ENCODE data around the gene ANAPC2.

ANAPC2 gene

GRCh38 chr9:137172901-137173795 lies 15.2 kb downstream of the ANAPC2 start:
- peak in 1 of 2 experiments; percentile 49 for DNase-seq

GRCh38 chr9:137171149-137171900 lies 17.0 kb downstream of the ANAPC2 start:
- DNase-seq: no peak

GRCh38 chr9:137170486-137171148 lies 17.7 kb downstream of the ANAPC2 start:
- no peak for DNase-seq

- DNase-seq: no peak
Measured at GRCh38 chr9:137169896-137170358, 18.4 kb downstream of the ANAPC2 start, which contains the start of gene LRRC26. LRRC26 (minus strand) TSS chr9:137170051; CDS start chr9:137169943, 108 bp downstream.

- peak; percentile 47 to 89 for DNase-seq
Measured at GRCh38 chr9:137168904-137169856, 19.2 kb downstream of the ANAPC2 start.

- DNase-seq: peak in 1 of 2 experiments; percentile 55
Measured at GRCh38 chr9:137168573-137168903, 19.8 kb downstream of the ANAPC2 start.

- DNase-seq: peak in 1 of 2 experiments; percentile 56
Measured at GRCh38 chr9:137167747-137168572, 20.4 kb downstream of the ANAPC2 start.

- peak in 1 of 2 experiments; percentile 31 for DNase-seq
Measured at GRCh38 chr9:137167277-137167746, 21.0 kb downstream of the ANAPC2 start.

- no peak for DNase-seq
Measured at GRCh38 chr9:137166380-137167229, 21.8 kb downstream of the ANAPC2 start.

- no peak for DNase-seq
Measured at GRCh38 chr9:137165250-137165836, 23.0 kb downstream of the ANAPC2 start.

GRCh38 chr9:137164370-137165249 lies 23.8 kb downstream of the ANAPC2 start:
- no peak for DNase-seq

GRCh38 chr9:137163805-137164204 lies 24.6 kb downstream of the ANAPC2 start:
- DNase-seq: no peak

GRCh38 chr9:137163365-137163715 lies 25.0 kb downstream of the ANAPC2 start:
- peak in 1 of 2 experiments; percentile 53 for DNase-seq

- DNase-seq: peak in 1 of 2 experiments; percentile 62
Measured at GRCh38 chr9:137162505-137163364, 25.6 kb downstream of the ANAPC2 start.

- DNase-seq: peak; percentile 17 to 54
Measured at GRCh38 chr9:137161558-137162486, 26.5 kb downstream of the ANAPC2 start.
